GM19035 (cell line): ENCODE data around the gene LTC4S.

Experiments used
- ATAC-seq: cut with Tn5 transposase; IDR thresholded peaks from one replicate; pipeline ENCODE4 v1.9.1; 2021; ENCODE audit not compliant: unreplicated experiment

Gene LTC4S

GRCh38 chr5:179840766-179841165 is 47.0 kb downstream of the LTC4S start:
- ATAC-seq = no peak

DNA sequence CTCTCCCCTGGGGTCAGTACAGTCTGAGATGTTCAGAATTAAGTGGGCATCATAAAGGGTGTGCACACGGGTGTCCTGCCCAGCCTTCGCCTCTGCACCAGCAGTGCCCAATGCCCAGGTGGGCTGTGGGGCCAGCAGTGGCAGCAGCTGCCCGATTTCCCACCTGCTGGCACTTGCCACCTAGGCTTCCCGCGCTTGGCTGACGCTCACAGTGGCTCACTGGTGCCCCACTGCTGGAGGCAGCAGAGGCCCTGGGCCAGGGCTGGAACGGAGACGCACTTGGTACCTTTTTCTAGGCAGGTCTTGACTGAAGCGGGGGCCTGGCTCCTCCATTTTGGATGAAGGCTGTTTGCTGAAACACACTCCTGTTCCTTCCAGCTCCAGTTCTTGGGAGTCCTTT is 47.8 kb downstream of the LTC4S start:
- no peak for ATAC-seq
